ENCODE measurements around the gene FBXO24. TPM values are rescaled to one million over a fixed set of nuclear protein-coding genes. Genes with fewer than 3 reads are reported as not detected.

Gene FBXO24
- total and polyA plus RNA-seq, 2 experiments from 2014 or later: 1.1 to 1.6 TPM

- no peaks in the 10 kb centered on the region for H3K4me1 ChIP-seq (ENCODE audit: insufficient read depth)
- H3K27me3 ChIP-seq: no peaks in the 10 kb centered on the region
- no peak overlapping the region for H3K4me2 ChIP-seq
- H3K4me3 ChIP-seq: no peak overlapping the region
- H3K9me3 ChIP-seq (ENCODE audit: low read depth): no peaks in the 10 kb centered on the region
- no peaks in the 10 kb centered on the region for H4K20me1 ChIP-seq (ENCODE audit: insufficient read depth, poor library complexity, severe bottlenecking)
- no peak overlapping the region for H2AFZ ChIP-seq
- no peak overlapping the region for H3K27ac ChIP-seq
- H3K9me2 ChIP-seq (replicated peaks; ENCODE audit: insufficient read depth): no peaks in the 10 kb centered on the region
- DNase-seq (ENCODE audit: low spot score): no peak
- WGBS (ENCODE audit: low lambda C conversion rate, missing lambda C conversion rate): 93% methylated on average over 4 of the region's 11 CpGs
- H3K36me3 ChIP-seq (replicated peaks; ENCODE audit: insufficient read depth, low read depth): no peaks in the 10 kb centered on the region
- H3K79me2 ChIP-seq: no peaks in the 10 kb centered on the region
- no peak for TF ChIP-seq EZH2 (IDR thresholded peaks at IDR 0.05; ENCODE audit: borderline replicate concordance)
- TF ChIP-seq CTCF (IDR thresholded peaks at IDR 0.05; ENCODE audit: poor library complexity): no peak
- TF ChIP-seq EZH2phosphoT487 (IDR thresholded peaks at IDR 0.05; ENCODE audit: low read depth, severe bottlenecking, unreplicated experiment): no peak
Observed at GRCh38 chr7:100642534-100642907, 56.4 kb downstream of the FBXO24 start.

- Histone ChIP-seq H4K20me1 (ENCODE audit: insufficient read depth, poor library complexity, severe bottlenecking) (no peaks in the 10 kb centered on the region), H3K27ac (no peak overlapping the region), H3K79me2 (no peaks in the 10 kb centered on the region), H3K36me3 (replicated peaks; ENCODE audit: insufficient read depth, low read depth) (no peaks in the 10 kb centered on the region), H3K9me2 (replicated peaks; ENCODE audit: insufficient read depth) (no peaks in the 10 kb centered on the region), H3K27me3 (peaks cover 3% of the 10 kb centered on the region), H3K4me1 (ENCODE audit: insufficient read depth) (no peaks in the 10 kb centered on the region), H3K4me3 (no peak overlapping the region), H3K4me2 (no peak overlapping the region), H2AFZ (no peak overlapping the region), H3K9me3 (ENCODE audit: low read depth) (no peaks in the 10 kb centered on the region)
- WGBS (ENCODE audit: low lambda C conversion rate, missing lambda C conversion rate): 81% methylated on average over 15 of the region's 15 CpGs
- no peak for TF ChIP-seq EZH2phosphoT487 (IDR thresholded peaks at IDR 0.05; ENCODE audit: low read depth, severe bottlenecking, unreplicated experiment)
- no peak for TF ChIP-seq EZH2 (IDR thresholded peaks at IDR 0.05; ENCODE audit: borderline replicate concordance)
- no peak for TF ChIP-seq CTCF (IDR thresholded peaks at IDR 0.05; ENCODE audit: poor library complexity)
- DNase-seq (ENCODE audit: low spot score): peak; percentile 48
Observed at GRCh38 chr7:100649826-100650565, 63.9 kb downstream of the FBXO24 start.

Small RNAs within 50 kb of the gene (small RNA-seq; reads per million reads assigned to genes)
- not detected for gene SAP25

Other genes starting within 250 kb of the FBXO24 start
- 17.8 and 33.2 TPM in 2 replicates for gene PILRB, start 228.2 kb upstream of the FBXO24 start, total RNA-seq
- 37.4 and 63.4 TPM in 2 replicates for gene PILRB, start 228.2 kb upstream of the FBXO24 start, polyA plus RNA-seq
- gene PILRA, start 212.8 kb upstream of the FBXO24 start, total RNA-seq: 0.24 and 2.2 TPM in 2 replicates
- gene PILRA, start 212.8 kb upstream of the FBXO24 start, polyA plus RNA-seq: 1.1 and 3.0 TPM in 2 replicates
- gene ZCWPW1, start 157.6 kb upstream of the FBXO24 start, total RNA-seq: 1.8 and 2.2 TPM in 2 replicates
- 3.3 and 4.9 TPM in 2 replicates for gene ZCWPW1, start 157.6 kb upstream of the FBXO24 start, polyA plus RNA-seq
- gene MEPCE, start 156.5 kb upstream of the FBXO24 start, total RNA-seq: 20.9 and 23.1 TPM in 2 replicates
- gene MEPCE, start 156.5 kb upstream of the FBXO24 start, polyA plus RNA-seq: 15.8 and 17.2 TPM in 2 replicates
- 10.0 and 12.8 TPM in 2 replicates for gene PPP1R35, start 149.8 kb upstream of the FBXO24 start, total RNA-seq
- 39.6 and 50.3 TPM in 2 replicates for gene PPP1R35, start 149.8 kb upstream of the FBXO24 start, polyA plus RNA-seq
- gene SPACDR, start 122.1 kb upstream of the FBXO24 start, total RNA-seq: 0.13 and 0.72 TPM in 2 replicates
- 0.46 TPM in 1 of 2 replicates, not detected in the other for gene SPACDR, start 122.1 kb upstream of the FBXO24 start, polyA plus RNA-seq
- gene TSC22D4, start 107.1 kb upstream of the FBXO24 start, total RNA-seq: 25.4 and 26.2 TPM in 2 replicates
- 89.6 and 90.7 TPM in 2 replicates for gene TSC22D4, start 107.1 kb upstream of the FBXO24 start, polyA plus RNA-seq
- gene NYAP1, start 102.4 kb upstream of the FBXO24 start, total RNA-seq: 1.6 and 2.4 TPM in 2 replicates
- gene NYAP1, start 102.4 kb upstream of the FBXO24 start, polyA plus RNA-seq: 0.68 TPM in 1 of 2 replicates, not detected in the other
- gene AGFG2, start 47.1 kb upstream of the FBXO24 start, total RNA-seq: 32.8 and 38.6 TPM in 2 replicates
- gene AGFG2, start 47.1 kb upstream of the FBXO24 start, polyA plus RNA-seq: 33.3 and 53.7 TPM in 2 replicates
- not detected in 2 replicates for gene SAP25, start 12.4 kb upstream of the FBXO24 start, total RNA-seq
- gene SAP25, start 12.4 kb upstream of the FBXO24 start, polyA plus RNA-seq: 1.8 and 4.0 TPM in 2 replicates
- gene LRCH4, start 199 bp upstream of the FBXO24 start, total RNA-seq: 34.0 and 40.3 TPM in 2 replicates
- 105 and 129 TPM in 2 replicates for gene LRCH4, start 199 bp upstream of the FBXO24 start, polyA plus RNA-seq
- 64.2 and 90.0 TPM in 2 replicates for gene PCOLCE, start 16.0 kb downstream of the FBXO24 start, total RNA-seq
- gene PCOLCE, start 16.0 kb downstream of the FBXO24 start, polyA plus RNA-seq: 249 and 343 TPM in 2 replicates
- gene MOSPD3, start 26.2 kb downstream of the FBXO24 start, total RNA-seq: 8.8 and 10.4 TPM in 2 replicates
- gene MOSPD3, start 26.2 kb downstream of the FBXO24 start, polyA plus RNA-seq: 39.2 and 44.4 TPM in 2 replicates
- gene TFR2, start 55.2 kb downstream of the FBXO24 start, total RNA-seq: 12.5 and 13.5 TPM in 2 replicates
- 11.1 and 16.8 TPM in 2 replicates for gene TFR2, start 55.2 kb downstream of the FBXO24 start, polyA plus RNA-seq
- gene ACTL6B, start 70.1 kb downstream of the FBXO24 start, total RNA-seq: not detected in 2 replicates
- not detected in 2 replicates for gene ACTL6B, start 70.1 kb downstream of the FBXO24 start, polyA plus RNA-seq
- gene GNB2, start 87.4 kb downstream of the FBXO24 start, total RNA-seq: 99.6 and 111 TPM in 2 replicates
- 204 and 222 TPM in 2 replicates for gene GNB2, start 87.4 kb downstream of the FBXO24 start, polyA plus RNA-seq
- gene GIGYF1, start 107.9 kb downstream of the FBXO24 start, total RNA-seq: 14.2 and 17.6 TPM in 2 replicates
- gene GIGYF1, start 107.9 kb downstream of the FBXO24 start, polyA plus RNA-seq: 13.2 and 16.8 TPM in 2 replicates
- 30.1 and 39.2 TPM in 2 replicates for gene POP7, start 119.8 kb downstream of the FBXO24 start, total RNA-seq
- 48.7 and 59.2 TPM in 2 replicates for gene POP7, start 119.8 kb downstream of the FBXO24 start, polyA plus RNA-seq
- 0.16 and 1.3 TPM in 2 replicates for gene EPO, start 134.1 kb downstream of the FBXO24 start, total RNA-seq
- gene EPO, start 134.1 kb downstream of the FBXO24 start, polyA plus RNA-seq: 0.11 TPM in 1 of 2 replicates, not detected in the other
- gene ZAN, start 147.3 kb downstream of the FBXO24 start, total RNA-seq: not detected in 2 replicates
- not detected in 2 replicates for gene ZAN, start 147.3 kb downstream of the FBXO24 start, polyA plus RNA-seq
- 57.9 and 61.1 TPM in 2 replicates for gene EPHB4, start 241.2 kb downstream of the FBXO24 start, total RNA-seq
- 47.2 and 51.6 TPM in 2 replicates for gene EPHB4, start 241.2 kb downstream of the FBXO24 start, polyA plus RNA-seq

Measured in hepatocyte (in vitro differentiated cells).